Activated CD4-positive, alpha-beta memory T cell treated with anti-CD3 and anti-CD28 coated beads for 36 hours (primary cell): Measurements from ENCODE around the gene HS3ST1. TPM values are rescaled to one million over a fixed set of nuclear protein-coding genes. Genes with fewer than 3 reads are reported as not detected.

Experiments
- CTCF ChIA-PET: fragments of 350-600 bp; sonication (Branson Sonifier 250); formaldehyde crosslinking; loops from one replicate; lab custom pipeline; 2021; ENCODE audit warnings: antibody characterized with exemption, inconsistent platforms; lab: Charles Lee
- POLR2A ChIA-PET: fragments of 350-600 bp; sonication (Branson Sonifier 250); formaldehyde crosslinking; loops from one replicate; lab custom pipeline; 2021; ENCODE audit warnings: antibody characterized with exemption; lab: Charles Lee
- DNase-seq: peaks from one replicate; pipeline ENCODE4 v3.0.0-alpha.2; 2020
- H3K27ac Mint-ChIP-seq: one replicate; pipeline ENCODE4 v1.8.0; 2021; ENCODE audit warnings: mixed read lengths
- H3K27me3 Mint-ChIP-seq: one replicate; pipeline ENCODE4 v1.8.0; 2021; ENCODE audit warnings: mixed read lengths
- H3K36me3 Mint-ChIP-seq: one replicate; pipeline ENCODE4 v1.8.0; 2021; ENCODE audit warnings: mixed read lengths
- H3K4me1 Mint-ChIP-seq: one replicate; pipeline ENCODE4 v1.8.0; 2021; ENCODE audit warnings: low read depth, mixed read lengths
- H3K4me3 Mint-ChIP-seq: one replicate; pipeline ENCODE4 v1.8.0; 2021; ENCODE audit warnings: mild to moderate bottlenecking, mixed read lengths
- H3K9me3 Mint-ChIP-seq: one replicate; pipeline ENCODE4 v1.8.0; 2021; ENCODE audit warnings: mixed read lengths
- intact Hi-C: fragments of 100-400 bp; cut with micrococcal nuclease; formaldehyde crosslinking; loops from one replicate; pipeline ENCODE4 v1.15.1; 2023
- total RNA-seq, 2 experiments: library from RNA; stranded (reverse); gene quantifications; one replicate each; pipeline ENCODE4 v1.2.3, GENCODE V29; 2021

HS3ST1 gene
- total RNA-seq, 2 experiments from 2014 or later: not detected

DNA sequence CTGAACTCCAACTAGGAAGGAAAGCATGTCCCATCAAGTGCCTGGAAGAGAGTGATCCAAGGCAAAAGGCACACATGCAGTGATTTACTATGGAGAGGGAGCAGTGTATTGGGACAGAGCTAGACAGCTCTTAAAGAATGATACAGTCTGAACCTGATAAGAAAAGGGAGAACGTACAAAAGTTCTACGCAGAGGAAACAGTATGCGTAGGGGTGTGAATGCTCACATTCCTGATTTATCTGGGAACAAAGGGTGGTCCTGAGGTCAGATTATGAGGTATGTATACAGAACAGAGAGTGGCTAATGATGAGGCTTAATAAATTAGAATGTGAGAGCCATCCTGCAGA lies 12.0 kb downstream of the HS3ST1 start:
- Mint-ChIP-seq H3K4me1 (no peaks in the 10 kb centered on the region), H3K36me3 (no peaks in the 10 kb centered on the region), H3K4me3 (no peak overlapping the region), H3K9me3 (no peaks in the 10 kb centered on the region), H3K27me3 (peaks cover under 1% of the 10 kb centered on the region), H3K27ac (no peak overlapping the region)
- POLR2A ChIA-PET: no interaction called here
- CTCF ChIA-PET: no interaction called here
- DNase-seq: no peak
- intact Hi-C loops: no loop called here

DNA sequence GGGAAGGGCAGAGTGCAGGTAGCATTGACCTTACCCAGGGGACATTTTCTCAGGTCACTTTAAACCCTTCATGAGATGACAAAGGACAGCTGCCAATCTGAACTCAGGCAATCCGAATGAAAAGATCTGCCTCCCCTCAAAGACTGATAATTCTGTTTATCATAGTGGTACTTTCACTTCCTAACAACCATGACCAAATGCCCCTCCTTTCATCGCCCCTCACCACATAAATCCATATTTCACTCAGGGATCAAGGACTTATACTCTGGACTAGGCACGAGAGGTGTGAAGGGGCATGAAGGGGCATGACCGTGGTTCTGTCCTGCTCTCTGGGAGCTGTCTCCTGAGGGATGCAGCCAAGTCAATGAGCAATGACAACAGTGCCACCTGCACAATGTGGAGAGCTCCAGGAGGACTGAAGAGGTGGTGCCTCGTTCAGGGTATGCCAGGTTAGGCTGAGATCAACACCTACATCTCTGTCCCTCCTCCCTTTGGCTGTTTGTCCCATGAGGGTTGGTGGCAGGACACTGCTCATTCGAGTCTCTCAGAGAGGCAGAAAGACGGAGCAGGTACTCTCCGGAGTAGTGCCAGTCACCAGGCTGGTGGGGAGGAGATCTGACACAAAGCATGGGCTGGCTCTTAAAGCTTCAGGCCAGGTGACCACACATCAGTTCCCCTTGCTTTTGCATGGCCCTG lies 12.5 kb downstream of the HS3ST1 start:
- Mint-ChIP-seq H3K9me3 (no peaks in the 10 kb centered on the region), H3K4me3 (no peak overlapping the region), H3K27ac (no peak overlapping the region), H3K4me1 (no peaks in the 10 kb centered on the region), H3K36me3 (no peaks in the 10 kb centered on the region), H3K27me3 (no peaks in the 10 kb centered on the region)
- CTCF ChIA-PET: no interaction called here
- POLR2A ChIA-PET: no interaction called here
- DNase-seq: no peak
- intact Hi-C loops: no loop called here

DNA sequence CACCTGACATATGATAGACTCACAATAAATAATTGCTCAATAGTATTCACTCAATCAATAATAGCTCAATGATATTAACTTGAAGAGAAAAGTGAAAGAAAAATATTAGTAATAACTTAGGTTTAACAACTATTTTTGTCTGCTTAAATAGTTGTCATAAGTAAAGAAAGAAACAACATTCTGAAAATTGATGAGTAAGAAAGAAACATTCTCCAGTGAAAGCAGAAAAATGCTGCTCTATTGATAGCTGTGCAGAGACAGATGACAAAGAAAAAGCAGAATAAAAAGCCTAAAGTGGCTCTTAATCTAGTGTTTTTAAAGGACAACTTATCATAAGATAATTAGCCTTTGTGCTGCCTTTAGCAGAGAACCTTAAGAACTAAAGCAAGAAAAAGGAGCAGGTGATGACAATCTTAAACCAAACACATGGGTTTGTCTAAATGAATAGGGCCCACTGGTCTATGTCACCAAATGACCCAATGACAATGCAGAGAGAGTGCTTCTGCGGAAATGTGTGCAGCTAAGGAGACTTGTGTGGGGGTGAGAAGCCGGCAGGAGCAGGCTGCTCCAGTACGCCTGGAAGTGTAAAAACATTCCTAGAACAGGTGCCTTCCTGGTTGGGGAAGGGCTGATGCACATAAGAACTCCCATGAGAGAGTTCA lies 13.2 kb downstream of the HS3ST1 start:
- Mint-ChIP-seq H3K4me1 (no peaks in the 10 kb centered on the region), H3K4me3 (no peak overlapping the region), H3K27ac (no peak overlapping the region), H3K27me3 (no peaks in the 10 kb centered on the region), H3K9me3 (no peaks in the 10 kb centered on the region), H3K36me3 (no peaks in the 10 kb centered on the region)
- intact Hi-C loops: no loop called here
- DNase-seq: no peak
- POLR2A ChIA-PET: no interaction called here
- CTCF ChIA-PET: no interaction called here

DNA sequence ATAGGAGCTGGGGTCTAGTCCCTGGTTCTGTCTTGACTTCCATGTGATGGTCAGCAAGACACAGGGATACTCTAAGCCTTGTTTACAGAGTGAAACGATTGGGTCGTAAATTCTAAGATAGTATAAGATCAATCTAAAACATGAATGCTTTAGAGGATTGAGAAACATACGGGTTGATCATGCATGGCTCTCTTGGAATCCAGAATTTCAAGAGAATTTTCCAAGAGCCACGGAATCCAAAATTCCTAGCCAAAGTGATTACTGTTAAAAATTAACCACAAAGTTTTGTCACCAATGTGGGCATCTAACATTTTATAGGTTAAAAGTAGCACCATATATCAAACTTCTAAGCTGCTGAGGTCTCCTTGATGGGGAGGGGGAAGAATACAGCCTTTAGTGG lies 16.5 kb downstream of the HS3ST1 start:
- Mint-ChIP-seq H3K27me3 (no peaks in the 10 kb centered on the region), H3K36me3 (no peaks in the 10 kb centered on the region), H3K4me1 (no peaks in the 10 kb centered on the region), H3K4me3 (no peak overlapping the region), H3K9me3 (no peaks in the 10 kb centered on the region), H3K27ac (no peak overlapping the region)
- intact Hi-C loops: no loop called here
- DNase-seq: no peak
- CTCF ChIA-PET: no interaction called here
- POLR2A ChIA-PET: no interaction called here

DNA sequence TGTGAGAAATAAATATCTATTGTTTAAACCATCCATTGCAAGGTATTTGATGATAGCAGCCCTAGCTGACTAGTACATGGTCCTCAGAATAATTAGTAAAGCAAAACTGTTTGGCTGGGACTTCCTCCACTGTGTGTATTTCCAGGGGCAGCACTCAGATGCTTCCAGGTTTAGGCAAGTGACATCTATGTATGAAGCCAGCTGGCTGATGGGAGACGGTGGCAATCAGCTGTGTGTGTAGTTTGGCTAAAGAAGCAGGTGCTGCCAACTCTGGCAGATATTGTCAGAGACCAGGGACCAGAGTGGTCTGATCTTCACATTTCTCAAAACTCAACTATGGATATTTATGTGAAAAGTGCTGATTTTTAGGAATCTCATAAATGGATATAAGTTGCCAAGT lies 19.1 kb downstream of the HS3ST1 start:
- ChIA-PET POLR2A (no interaction called here), CTCF (no interaction called here)
- intact Hi-C loops: no loop called here
- no peaks in the 10 kb centered on the region for H3K9me3 Mint-ChIP-seq
- H3K4me1 Mint-ChIP-seq: no peaks in the 10 kb centered on the region
- H3K27me3 Mint-ChIP-seq: no peaks in the 10 kb centered on the region
- no peak overlapping the region for H3K27ac Mint-ChIP-seq
- no peaks in the 10 kb centered on the region for H3K36me3 Mint-ChIP-seq
- no peak overlapping the region for H3K4me3 Mint-ChIP-seq
- DNase-seq: no peak

DNA sequence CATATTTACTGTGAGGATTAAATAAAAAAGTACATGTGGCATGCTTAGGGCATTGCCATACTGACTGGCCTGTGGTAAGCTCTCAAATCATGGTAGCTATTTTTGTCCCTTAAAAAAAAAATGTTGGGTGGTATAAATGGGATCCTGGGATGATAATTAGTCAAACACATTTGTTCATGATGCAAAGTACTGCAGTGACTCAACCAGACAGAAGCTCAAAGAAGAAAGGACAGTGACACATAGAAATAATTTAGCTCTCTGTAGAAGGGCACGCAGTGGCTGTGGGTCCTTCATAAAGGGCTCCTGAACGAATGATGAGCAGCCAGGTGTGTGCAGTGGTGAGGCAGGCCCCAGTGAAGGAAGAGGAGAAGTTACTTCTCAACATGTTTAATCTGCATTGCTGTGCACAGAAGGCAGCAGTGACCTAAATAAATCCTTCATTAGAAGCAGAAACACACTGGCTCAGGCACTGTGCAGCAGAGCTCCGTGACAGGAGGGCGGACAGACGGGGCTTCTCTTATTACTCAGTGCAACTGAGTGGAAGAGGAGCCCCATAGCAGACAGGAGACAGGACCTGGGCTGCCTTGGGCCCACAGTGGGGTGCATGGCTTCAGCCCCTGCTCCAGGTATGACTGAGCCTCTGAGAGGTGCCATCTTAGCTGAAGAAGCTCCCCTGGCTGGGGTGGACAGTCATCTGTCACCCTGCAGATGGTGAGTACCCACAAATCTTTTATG lies 20.3 kb downstream of the HS3ST1 start:
- no peaks in the 10 kb centered on the region for H3K36me3 Mint-ChIP-seq
- H3K27me3 Mint-ChIP-seq: no peaks in the 10 kb centered on the region

DNA sequence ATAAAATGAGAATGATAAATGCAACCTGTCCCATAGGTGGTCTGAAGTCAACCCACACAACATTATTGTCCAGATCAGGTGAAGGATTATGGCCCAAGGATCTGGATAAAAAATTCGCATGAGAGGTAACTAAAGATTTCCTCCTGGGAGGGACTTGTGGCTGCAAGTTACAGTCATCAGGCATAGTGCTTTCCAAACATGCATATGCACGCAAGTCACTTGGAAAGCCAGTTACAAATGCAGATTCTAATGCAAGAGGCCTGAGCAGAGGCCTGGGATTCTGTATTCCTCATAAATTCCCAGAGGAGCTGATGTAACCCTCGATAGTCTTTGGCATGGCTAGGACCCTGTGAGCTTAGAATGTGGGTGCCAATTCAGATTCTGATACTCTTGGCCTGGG lies 21.1 kb downstream of the HS3ST1 start:
- no peaks in the 10 kb centered on the region for H3K4me1 Mint-ChIP-seq
- ChIA-PET CTCF (interaction anchor here (0.6 kb wide), 1 partner anchor 854 kb away, joined by 3 read pairs; no protein-coding TSS in a partner anchor), POLR2A (no interaction called here)
- DNase-seq: no peak
- intact Hi-C loops: no loop called here
- no peaks in the 10 kb centered on the region for H3K9me3 Mint-ChIP-seq
- H3K4me3 Mint-ChIP-seq: no peak overlapping the region
- H3K36me3 Mint-ChIP-seq: no peaks in the 10 kb centered on the region
- no peak overlapping the region for H3K27ac Mint-ChIP-seq
- H3K27me3 Mint-ChIP-seq: no peaks in the 10 kb centered on the region

More for the DNA sequence above, 20.3 kb downstream of the HS3ST1 start:
- H3K4me1 Mint-ChIP-seq: no peaks in the 10 kb centered on the region
- POLR2A ChIA-PET: no interaction called here
- DNase-seq: no peak
- H3K27ac Mint-ChIP-seq: no peak overlapping the region
- intact Hi-C loops: no loop called here
- no peaks in the 10 kb centered on the region for H3K9me3 Mint-ChIP-seq
- CTCF ChIA-PET: interaction anchor here (0.6 kb wide), 1 partner anchor 854 kb away, joined by 3 read pairs; no protein-coding TSS in a partner anchor
- H3K4me3 Mint-ChIP-seq: no peak overlapping the region

DNA sequence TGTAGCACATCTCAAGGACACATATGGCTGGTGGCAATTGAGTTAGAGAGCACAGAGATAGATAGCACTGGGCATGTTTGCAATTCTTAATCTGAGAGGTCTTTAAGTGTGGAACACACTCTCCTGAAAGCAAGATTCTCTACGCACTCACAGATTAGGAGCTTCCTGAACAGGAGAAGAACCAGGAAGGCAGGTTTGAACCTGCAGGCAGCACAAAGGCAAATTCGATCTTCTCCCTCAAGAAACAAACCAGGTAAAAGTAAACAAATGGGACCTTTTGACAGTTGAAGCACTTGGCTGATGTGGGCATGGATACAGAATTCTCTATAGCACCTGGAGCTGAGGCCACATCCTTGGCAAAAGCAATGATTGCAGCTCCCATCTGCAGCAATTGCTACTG lies 24.3 kb downstream of the HS3ST1 start:
- H3K9me3 Mint-ChIP-seq: no peaks in the 10 kb centered on the region
- ChIA-PET CTCF (no interaction called here), POLR2A (no interaction called here)
- no peaks in the 10 kb centered on the region for H3K4me1 Mint-ChIP-seq
- no peak overlapping the region for H3K4me3 Mint-ChIP-seq
- no peaks in the 10 kb centered on the region for H3K27me3 Mint-ChIP-seq
- no peak overlapping the region for H3K27ac Mint-ChIP-seq
- DNase-seq: no peak
- H3K36me3 Mint-ChIP-seq: no peaks in the 10 kb centered on the region
- intact Hi-C loops: no loop called here

DNA sequence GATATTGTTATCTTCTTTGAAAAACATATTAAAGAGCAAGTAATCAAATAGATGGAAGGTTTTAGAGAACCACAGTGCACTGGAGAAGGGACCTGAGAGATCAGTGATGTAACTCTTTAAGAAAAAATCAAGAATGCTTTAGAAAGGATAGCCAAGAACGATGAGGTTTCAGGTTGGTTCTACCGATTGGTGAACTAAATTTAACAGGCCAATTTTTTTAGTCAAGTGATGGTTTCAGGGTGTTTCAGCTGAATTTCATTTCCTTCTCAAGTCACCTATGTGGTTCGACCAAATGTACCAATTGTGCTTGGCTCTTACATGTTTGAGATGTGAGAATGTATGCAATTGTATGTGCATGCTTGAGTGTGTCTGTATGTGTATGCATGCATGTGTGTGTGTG lies 26.5 kb downstream of the HS3ST1 start:
- H3K27me3 Mint-ChIP-seq: no peaks in the 10 kb centered on the region
- H3K27ac Mint-ChIP-seq: no peak overlapping the region
- CTCF ChIA-PET: no interaction called here
- no peaks in the 10 kb centered on the region for H3K36me3 Mint-ChIP-seq
- intact Hi-C loops: no loop called here
- DNase-seq: no peak
- H3K4me1 Mint-ChIP-seq: no peaks in the 10 kb centered on the region
- H3K9me3 Mint-ChIP-seq: no peaks in the 10 kb centered on the region
- POLR2A ChIA-PET: no interaction called here
- no peak overlapping the region for H3K4me3 Mint-ChIP-seq

DNA sequence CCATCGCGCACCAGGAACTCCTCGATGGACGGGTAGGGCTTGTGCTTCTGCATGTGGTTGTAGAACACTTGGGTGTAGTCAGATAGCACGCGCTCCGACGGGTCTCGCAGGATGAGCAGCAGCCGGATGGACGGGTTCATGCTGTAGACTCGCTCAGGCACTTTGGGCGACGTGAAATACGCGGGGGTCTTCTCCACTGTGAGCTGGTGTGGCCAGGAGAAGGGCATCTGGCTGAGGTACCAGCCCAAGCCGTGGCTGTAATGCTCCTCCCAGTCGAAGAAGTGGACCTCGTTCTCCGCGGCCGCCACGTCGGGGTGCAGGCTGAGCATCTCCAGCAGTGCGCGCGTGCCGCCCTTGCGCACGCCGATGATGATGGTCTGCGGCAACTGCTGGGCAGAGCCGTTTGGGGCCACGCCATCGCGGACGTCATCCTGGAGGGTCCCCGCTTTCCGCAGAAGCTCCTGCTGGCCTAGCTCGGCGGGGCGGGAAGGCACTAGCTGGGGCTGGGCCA lies 29.2 kb downstream of the HS3ST1 start:
- Mint-ChIP-seq H3K4me3 (no peak overlapping the region), H3K4me1 (no peaks in the 10 kb centered on the region), H3K9me3 (no peaks in the 10 kb centered on the region), H3K27ac (no peak overlapping the region), H3K27me3 (peaks cover under 1% of the 10 kb centered on the region), H3K36me3 (no peaks in the 10 kb centered on the region)
- ChIA-PET CTCF (no interaction called here), POLR2A (no interaction called here)
- no peak for DNase-seq
- intact Hi-C loops: no loop called here

DNA sequence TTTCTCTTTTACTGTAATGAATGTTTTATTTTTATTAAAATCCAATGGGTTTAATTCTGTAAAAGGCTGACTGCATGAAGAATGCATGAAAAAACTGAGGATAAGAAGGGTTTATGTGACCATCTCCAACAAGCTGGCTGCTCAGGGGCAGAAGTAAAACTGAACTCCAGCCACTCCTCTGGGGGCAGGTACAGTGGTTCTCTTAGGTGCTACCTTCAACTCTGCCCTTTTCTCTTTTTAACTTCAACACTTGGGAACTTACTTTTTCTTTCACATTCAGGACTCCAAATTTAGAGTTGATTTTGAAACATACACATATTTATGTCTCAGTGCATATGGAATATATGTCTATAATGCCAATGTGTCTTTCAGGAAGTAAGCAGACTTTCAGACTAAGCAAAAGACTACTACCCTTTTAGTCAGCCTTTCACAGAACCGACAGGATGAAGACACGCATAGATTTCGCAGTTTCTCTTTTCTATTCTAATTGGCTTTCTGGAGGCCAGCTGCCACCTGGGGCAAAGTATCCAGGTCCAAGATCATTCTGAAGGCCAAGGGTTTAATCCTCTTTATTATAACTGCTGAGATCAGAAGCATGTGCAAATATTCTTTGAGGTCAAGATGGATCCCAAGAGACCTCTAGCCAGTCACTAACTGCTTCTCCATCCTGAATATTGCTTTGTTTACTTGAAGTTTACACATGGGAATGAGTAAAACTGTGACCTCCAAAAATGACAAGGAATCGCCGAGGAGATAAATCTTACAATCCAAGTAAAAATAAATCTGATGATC lies 30.7 kb downstream of the HS3ST1 start:
- no peak for DNase-seq
- no peak overlapping the region for H3K4me3 Mint-ChIP-seq
- no peaks in the 10 kb centered on the region for H3K36me3 Mint-ChIP-seq
- H3K4me1 Mint-ChIP-seq: no peaks in the 10 kb centered on the region
- peaks cover 3% of the 10 kb centered on the region for H3K27me3 Mint-ChIP-seq
- intact Hi-C loops: no loop called here
- ChIA-PET CTCF (no interaction called here), POLR2A (no interaction called here)
- no peak overlapping the region for H3K27ac Mint-ChIP-seq
- H3K9me3 Mint-ChIP-seq: no peaks in the 10 kb centered on the region

DNA sequence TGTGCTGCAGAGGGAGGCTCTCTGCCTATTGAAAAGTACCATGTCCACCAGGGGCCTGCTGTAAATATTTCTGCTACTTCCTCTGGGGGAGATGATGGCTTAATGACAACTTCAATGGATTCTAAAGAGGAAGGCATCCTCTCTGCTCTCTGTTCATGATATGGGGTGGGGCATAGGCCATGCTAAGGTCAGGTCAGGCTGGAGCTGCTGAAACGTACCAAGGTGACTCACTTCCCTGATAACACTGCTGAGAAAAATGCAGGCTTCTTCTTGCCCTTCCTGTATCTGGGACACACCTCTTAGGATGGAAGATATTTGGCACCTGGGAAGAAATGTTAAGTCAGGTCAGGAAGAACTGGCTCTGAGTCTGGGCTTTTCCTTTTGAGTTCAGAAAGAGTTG lies 31.5 kb downstream of the HS3ST1 start:
- DNase-seq: no peak
- ChIA-PET POLR2A (no interaction called here), CTCF (no interaction called here)
- Mint-ChIP-seq H3K36me3 (no peaks in the 10 kb centered on the region), H3K4me3 (no peak overlapping the region), H3K27me3 (peaks cover 3% of the 10 kb centered on the region), H3K27ac (no peak overlapping the region), H3K4me1 (no peaks in the 10 kb centered on the region), H3K9me3 (no peaks in the 10 kb centered on the region)
- intact Hi-C loops: no loop called here
